Suprapubic skin (tissue), 4 donors: ENCODE measurements around the gene KRT27. TPM values are rescaled to one million over a fixed set of nuclear protein-coding genes. Genes with fewer than 3 reads are reported as not detected.
"Not testable (repeated sequence)": the region's sequence is repeated elsewhere in the genome, so short reads cannot be mapped to it uniquely, and the experiment has no call there.

Experiments used
- DNase-seq, 2 donors: peaks; one replicate each; pipeline ENCODE4 v3.0.0-alpha.2; 2019; ENCODE audit warnings: low spot score in 2 of 2
- H3K27ac ChIP-seq: fragments of 200-600 bp; sonication (generic); one replicate; pipeline ENCODE4 v1.5.1; 2019
- H3K27me3 ChIP-seq: fragments of 200-600 bp; sonication (generic); one replicate; pipeline ENCODE4 v1.5.1; 2019
- H3K36me3 ChIP-seq: fragments of 200-600 bp; sonication (generic); one replicate; pipeline ENCODE4 v1.5.1; 2019
- H3K4me1 ChIP-seq: fragments of 200-600 bp; sonication (generic); one replicate; pipeline ENCODE4 v1.5.1; 2019
- H3K4me3 ChIP-seq: fragments of 200-600 bp; sonication (generic); one replicate; pipeline ENCODE4 v1.5.1; 2019; ENCODE audit warnings: mild to moderate bottlenecking
- H3K9me3 ChIP-seq: fragments of 200-600 bp; sonication (generic); one replicate; pipeline ENCODE4 v1.5.1; 2019
- EP300 ChIP-seq: sonication (generic); formaldehyde crosslinking; IDR thresholded peaks from one replicate; pipeline ENCODE4 v1.6.1; 2017; ENCODE audit warnings: antibody characterized with exemption
- POLR2A ChIP-seq, 2 donors: fragments of 450-650 bp; IDR thresholded peaks; one replicate each; pipeline ENCODE4 v1.6.1; 2017; ENCODE audit warnings: antibody characterized with exemption in 2 of 2, mild to moderate bottlenecking in 2 of 2, moderate library complexity in 2 of 2
- POLR2AphosphoS5 ChIP-seq, 3 donors: sonication (generic); formaldehyde crosslinking; IDR thresholded peaks; one replicate each; pipeline ENCODE4 v1.6.1; 2017; ENCODE audit warnings: antibody characterized with exemption in 3 of 3
- WGBS: methylation state at CpG from one replicate; pipeline ENCODE4 v1.1.5; 2018; 5-methylcytosine and 5-hydroxymethylcytosine counted together
- total RNA-seq, 4 donors: library from RNA; depleted of rRNA; stranded (reverse); fragments of >200 nt; gene quantifications; one replicate each; pipeline ENCODE4 v1.1.0, GENCODE V29; 2016
- TF ChIP-seq, protein P1 (sequence below), 2 donors: fragments of 200-600 bp in 1 of 2; fragments of 450-650 bp in 1 of 2; sonication (generic) in 1 of 2; IDR thresholded peaks; one replicate each; pipeline ENCODE4 v1.5.1; 2016 to 2019; ENCODE audit warnings: antibody characterized with exemption in 2 of 2, mild to moderate bottlenecking in 1 of 2, moderate library complexity in 1 of 2

Gene KRT27
- total RNA-seq, 4 donors from 2014 or later = 1.9 to 150 (median 39.1) TPM

DNA sequence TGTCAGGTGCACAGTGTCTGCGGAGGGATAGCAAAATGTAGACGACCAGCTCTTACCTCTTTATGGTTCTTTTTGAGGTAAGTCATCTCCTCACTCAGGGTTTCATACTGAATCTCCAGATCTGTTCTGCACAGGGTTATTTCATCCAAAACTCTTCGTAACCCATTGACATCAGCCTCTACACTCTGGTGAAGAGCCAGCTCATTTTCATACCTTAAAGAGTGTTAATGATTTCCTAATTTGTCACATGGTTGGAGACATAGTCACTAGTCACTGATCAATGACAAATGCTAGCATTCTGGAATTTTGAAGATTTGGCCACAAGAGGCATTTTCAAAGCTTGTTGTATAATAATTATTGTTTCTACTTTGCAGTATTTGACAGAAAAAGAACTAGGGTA is 28.5 kb downstream of the KRT27 start:
- Histone ChIP-seq H3K27me3 (peaks cover 11% of the 10 kb centered on the region), H3K4me1 (no peaks in the 10 kb centered on the region), H3K36me3 (no peaks in the 10 kb centered on the region), H3K27ac (no peak overlapping the region), H3K9me3 (no peaks in the 10 kb centered on the region), H3K4me3 (no peak overlapping the region)
- TF ChIP-seq POLR2A (IDR thresholded peaks at IDR 0.05) (no peak), POLR2AphosphoS5 (IDR thresholded peaks at IDR 0.05) (no peak), EP300 (no peak)
- TF ChIP-seq, protein P1, sequence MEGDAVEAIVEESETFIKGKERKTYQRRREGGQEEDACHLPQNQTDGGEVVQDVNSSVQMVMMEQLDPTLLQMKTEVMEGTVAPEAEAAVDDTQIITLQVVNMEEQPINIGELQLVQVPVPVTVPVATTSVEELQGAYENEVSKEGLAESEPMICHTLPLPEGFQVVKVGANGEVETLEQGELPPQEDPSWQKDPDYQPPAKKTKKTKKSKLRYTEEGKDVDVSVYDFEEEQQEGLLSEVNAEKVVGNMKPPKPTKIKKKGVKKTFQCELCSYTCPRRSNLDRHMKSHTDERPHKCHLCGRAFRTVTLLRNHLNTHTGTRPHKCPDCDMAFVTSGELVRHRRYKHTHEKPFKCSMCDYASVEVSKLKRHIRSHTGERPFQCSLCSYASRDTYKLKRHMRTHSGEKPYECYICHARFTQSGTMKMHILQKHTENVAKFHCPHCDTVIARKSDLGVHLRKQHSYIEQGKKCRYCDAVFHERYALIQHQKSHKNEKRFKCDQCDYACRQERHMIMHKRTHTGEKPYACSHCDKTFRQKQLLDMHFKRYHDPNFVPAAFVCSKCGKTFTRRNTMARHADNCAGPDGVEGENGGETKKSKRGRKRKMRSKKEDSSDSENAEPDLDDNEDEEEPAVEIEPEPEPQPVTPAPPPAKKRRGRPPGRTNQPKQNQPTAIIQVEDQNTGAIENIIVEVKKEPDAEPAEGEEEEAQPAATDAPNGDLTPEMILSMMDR (IDR thresholded peaks at IDR 0.05) = no peak
- 92% methylated on average over 3 of the region's 3 CpGs for WGBS
- no peak for DNase-seq

DNA sequence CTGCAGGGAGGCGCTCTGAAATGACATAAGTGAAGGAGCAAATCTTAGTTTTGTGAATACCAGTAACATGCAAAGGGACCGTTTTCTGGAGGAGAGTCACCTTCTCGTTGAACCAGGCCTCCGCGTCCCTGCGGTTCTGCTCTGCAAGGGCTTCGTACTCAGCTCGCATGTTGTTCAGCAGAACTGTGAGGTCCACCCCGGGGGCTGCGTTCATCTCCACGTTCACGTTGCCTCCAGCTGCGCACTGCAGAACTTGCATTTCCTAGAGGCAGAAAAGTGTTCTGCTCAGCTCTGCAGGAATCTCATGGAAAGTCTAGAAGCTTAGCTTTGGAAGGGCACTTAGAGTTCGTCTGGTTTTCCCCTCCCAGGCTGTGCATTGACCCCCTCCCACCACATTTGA is 31.3 kb downstream of the KRT27 start:
- no peaks in the 10 kb centered on the region for H3K36me3 ChIP-seq
- H3K27me3 ChIP-seq = peaks cover 11% of the 10 kb centered on the region
- H3K9me3 ChIP-seq = no peaks in the 10 kb centered on the region
- WGBS = 81% methylated on average over 14 of the region's 14 CpGs
- H3K4me1 ChIP-seq = no peaks in the 10 kb centered on the region
- TF ChIP-seq, protein P1 (IDR thresholded peaks at IDR 0.05) = no peak
- TF ChIP-seq POLR2A (IDR thresholded peaks at IDR 0.05) (no peak), EP300 (no peak), POLR2AphosphoS5 (IDR thresholded peaks at IDR 0.05) (no peak)
- no peak overlapping the region for H3K4me3 ChIP-seq
- no peak overlapping the region for H3K27ac ChIP-seq
- DNase-seq = no peak

DNA sequence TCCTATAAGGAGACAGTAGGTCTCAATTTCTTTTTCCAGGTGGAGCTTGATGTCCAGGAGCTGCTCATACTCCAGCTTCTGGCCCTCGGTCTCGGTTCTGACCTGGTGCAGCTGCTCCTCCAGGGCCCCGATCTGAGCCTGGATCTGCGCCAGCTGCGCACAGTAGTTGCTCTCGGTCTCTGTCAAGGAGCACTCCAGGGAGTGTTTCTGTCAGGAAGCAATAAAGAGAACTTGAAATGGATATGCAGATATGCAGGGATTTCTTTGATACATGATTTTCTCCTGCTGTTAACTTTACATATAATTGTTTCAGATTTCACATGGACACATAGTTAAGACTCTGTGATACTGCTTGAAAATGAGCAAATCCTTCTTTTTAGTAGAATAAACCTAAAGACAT is 32.0 kb downstream of the KRT27 start:
- Histone ChIP-seq H3K27ac (no peak overlapping the region), H3K27me3 (peaks cover 11% of the 10 kb centered on the region), H3K4me3 (no peak overlapping the region), H3K9me3 (no peaks in the 10 kb centered on the region), H3K4me1 (no peaks in the 10 kb centered on the region), H3K36me3 (no peaks in the 10 kb centered on the region)
- 87% methylated on average over 6 of the region's 6 CpGs for WGBS
- TF ChIP-seq POLR2AphosphoS5 (IDR thresholded peaks at IDR 0.05) (no peak), POLR2A (IDR thresholded peaks at IDR 0.05) (no peak), EP300 (no peak)
- TF ChIP-seq, protein P1 (IDR thresholded peaks at IDR 0.05) = no peak
- no peak for DNase-seq

DNA sequence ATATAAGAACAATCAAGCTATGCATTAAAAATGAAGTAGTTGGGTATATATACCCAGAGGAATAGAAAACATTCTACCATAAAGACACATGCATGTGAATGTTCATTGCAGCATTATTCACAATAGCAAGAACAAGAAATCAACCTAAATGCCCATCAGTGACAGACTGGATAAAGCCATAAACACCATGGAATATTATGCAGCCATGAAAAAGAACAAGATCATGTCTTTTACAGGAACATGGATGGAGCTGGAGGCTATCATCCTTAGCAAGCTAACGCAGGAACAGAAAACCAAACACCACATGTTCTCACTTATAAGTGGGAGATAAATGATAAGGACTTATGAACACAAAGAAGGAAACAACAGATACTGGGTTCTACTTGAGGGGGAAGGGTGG is 33.7 kb downstream of the KRT27 start:
- not testable (repeated sequence) for H3K9me3 ChIP-seq, H3K4me1 ChIP-seq, H3K4me3 ChIP-seq, H3K27ac ChIP-seq, H3K36me3 ChIP-seq, DNase-seq
- 67% methylated on average over 1 of the region's 1 CpG for WGBS
- H3K27me3 ChIP-seq = peaks cover 11% of the 10 kb centered on the region

DNA sequence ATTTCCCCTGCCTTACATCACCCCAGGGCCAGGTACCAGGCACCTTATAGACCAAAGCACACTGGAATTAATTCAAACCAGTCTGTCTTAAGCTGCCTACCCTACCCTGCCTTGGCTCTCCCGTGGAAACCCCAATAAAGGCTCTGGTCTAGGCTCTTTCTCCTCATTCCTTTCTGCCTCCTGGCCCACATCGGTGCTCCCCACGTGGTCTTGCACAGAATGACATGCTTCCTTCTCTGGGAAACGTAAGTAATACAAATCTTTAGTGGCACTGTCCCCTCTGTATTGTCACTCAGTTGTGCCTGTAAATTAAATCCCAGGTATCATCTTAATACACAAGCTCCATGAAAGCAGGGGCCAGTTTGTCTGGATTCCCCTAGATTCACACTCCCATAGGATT is 43.8 kb downstream of the KRT27 start:
- DNase-seq = no peak
- Histone ChIP-seq H3K4me3 (no peak overlapping the region), H3K36me3 (no peaks in the 10 kb centered on the region), H3K4me1 (peaks cover 6% of the 10 kb centered on the region), H3K27ac (no peak overlapping the region), H3K27me3 (peaks cover 3% of the 10 kb centered on the region), H3K9me3 (no peaks in the 10 kb centered on the region)
- TF ChIP-seq, protein P1 (IDR thresholded peaks at IDR 0.05) = no peak
- no peak for TF ChIP-seq POLR2AphosphoS5 (IDR thresholded peaks at IDR 0.05)
- no peak for TF ChIP-seq POLR2A (IDR thresholded peaks at IDR 0.05)
- no peak for TF ChIP-seq EP300
- 67% methylated on average over 4 of the region's 4 CpGs for WGBS

DNA sequence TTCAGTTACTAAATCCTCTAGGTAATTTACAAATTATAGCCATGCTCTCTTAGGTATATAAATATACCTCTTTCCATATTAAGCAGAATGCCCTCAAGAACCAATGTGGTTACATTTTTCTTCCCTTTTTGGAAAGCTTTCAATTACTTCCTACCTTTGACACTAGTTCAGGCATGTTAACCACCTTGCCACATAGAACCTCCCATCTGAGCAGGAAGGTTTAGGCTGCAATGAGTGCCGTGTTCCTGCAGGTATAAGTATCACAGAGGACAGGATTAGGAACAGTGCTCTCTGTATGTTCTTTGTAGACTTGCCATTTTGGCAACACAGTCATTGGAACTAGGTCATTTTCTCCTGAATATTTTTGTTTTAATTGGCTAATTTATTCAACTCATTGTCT is 47.3 kb downstream of the KRT27 start:
- no peak for DNase-seq

More for the DNA sequence above, 47.3 kb downstream of the KRT27 start:
- WGBS = 44% methylated on average over 1 of the region's 1 CpG
- H3K27me3 ChIP-seq = no peaks in the 10 kb centered on the region
- H3K27ac ChIP-seq = no peak overlapping the region
- H3K4me1 ChIP-seq = peaks cover 6% of the 10 kb centered on the region
- no peak for TF ChIP-seq POLR2AphosphoS5 (IDR thresholded peaks at IDR 0.05)
- TF ChIP-seq, protein P1 (IDR thresholded peaks at IDR 0.05) = no peak
- no peak for TF ChIP-seq EP300
- TF ChIP-seq POLR2A (IDR thresholded peaks at IDR 0.05) = no peak
- no peaks in the 10 kb centered on the region for H3K36me3 ChIP-seq
- no peak overlapping the region for H3K4me3 ChIP-seq
- H3K9me3 ChIP-seq = no peaks in the 10 kb centered on the region
